GM18868 (cell line): ENCODE measurements around the gene WDR87.
"Not testable (repeated sequence)": the region's sequence is repeated elsewhere in the genome, so short reads cannot be mapped to it uniquely, and the experiment has no call there.

Experiments used
- ATAC-seq: cut with Tn5 transposase; IDR thresholded peaks from one replicate; pipeline ENCODE4 v1.9.1; 2021; ENCODE audit warnings: mild to moderate bottlenecking, moderate library complexity; ENCODE audit not compliant: unreplicated experiment

WDR87 gene

DNA sequence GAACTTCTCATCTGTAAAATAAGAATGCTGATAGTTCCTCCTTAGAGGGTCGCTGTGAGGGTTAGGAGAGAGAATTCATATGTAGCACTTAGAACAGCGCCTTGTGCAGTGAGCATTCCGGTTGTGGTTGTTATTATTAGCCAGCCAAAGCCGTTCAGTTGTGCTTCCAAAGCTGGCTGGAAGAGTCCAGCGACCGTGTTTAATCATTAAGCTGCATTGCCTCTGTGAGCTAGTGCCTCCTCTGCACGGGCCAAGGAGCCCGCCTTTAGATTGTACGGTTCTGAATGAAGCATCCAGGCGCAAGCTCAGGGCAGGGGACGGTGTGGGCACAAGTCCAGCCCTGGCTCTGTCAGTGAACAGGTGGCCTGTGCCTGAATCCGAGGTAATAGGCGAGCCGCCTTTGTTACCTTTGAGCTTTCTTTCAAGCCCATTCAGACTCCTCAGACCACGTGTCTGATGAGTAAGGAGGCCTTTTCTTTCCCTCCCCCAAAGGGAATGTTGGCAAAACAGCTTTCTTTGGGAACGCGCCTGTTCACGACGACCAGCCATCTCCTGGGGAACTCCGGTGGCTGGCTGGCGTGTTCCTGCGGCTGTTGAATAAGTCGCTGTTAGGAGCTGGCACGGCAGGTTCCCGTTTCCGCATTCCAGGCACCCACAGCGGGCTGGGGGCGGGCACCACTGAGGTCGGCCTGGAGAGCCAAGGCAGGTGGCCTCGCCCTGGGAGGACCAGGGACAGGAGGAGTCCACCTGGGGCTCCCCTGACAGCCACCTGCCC lies 25.7 kb upstream of the WDR87 start:
- no peak for ATAC-seq

DNA sequence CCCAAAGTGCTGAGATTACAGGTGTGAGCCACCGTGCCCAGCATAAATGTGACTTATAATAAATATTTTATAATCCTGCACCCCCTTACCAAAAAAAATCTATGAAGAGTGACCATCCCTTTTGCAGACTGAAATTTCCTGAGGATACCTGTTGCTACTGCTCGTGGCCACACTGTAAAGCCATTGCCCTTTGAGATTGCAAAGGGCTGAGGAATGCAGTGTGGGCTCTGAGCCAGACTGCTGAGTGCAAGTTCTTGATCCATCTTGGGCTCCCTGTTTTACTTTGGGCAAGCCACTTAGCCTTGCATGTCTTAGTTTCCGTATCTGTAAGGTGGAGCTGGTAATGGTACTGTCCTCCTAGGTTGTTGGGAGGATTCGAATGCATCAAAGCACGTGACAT lies 24.0 kb upstream of the WDR87 start:
- ATAC-seq, result no peak

DNA sequence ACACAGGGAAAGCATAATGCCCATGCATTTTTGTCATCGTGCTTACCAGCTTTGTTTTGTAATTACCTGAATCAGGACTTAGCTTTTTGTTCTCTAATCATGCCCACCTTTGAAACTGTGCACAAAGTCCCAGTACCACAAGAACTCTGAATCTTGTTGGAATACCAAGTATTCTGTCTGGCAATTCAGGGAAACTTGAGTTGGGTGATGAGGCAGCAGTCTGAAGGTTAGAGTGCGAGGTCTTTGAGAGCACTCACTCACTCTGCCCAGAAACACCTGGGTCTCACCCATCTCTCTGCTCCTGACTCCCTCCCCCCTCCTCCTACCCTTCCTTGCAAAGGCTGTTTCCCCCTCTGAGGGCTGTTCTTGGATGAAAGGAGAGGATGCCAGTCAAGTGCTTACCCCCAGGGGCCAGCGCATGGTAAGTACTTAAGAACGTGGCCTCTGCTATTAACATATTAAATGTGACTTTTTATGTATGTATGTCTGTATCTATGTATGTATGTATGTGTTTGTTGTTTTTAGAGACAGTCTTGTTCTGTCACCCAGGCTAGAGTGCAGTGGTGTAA lies 23.0 kb upstream of the WDR87 start:
- no peak for ATAC-seq

DNA sequence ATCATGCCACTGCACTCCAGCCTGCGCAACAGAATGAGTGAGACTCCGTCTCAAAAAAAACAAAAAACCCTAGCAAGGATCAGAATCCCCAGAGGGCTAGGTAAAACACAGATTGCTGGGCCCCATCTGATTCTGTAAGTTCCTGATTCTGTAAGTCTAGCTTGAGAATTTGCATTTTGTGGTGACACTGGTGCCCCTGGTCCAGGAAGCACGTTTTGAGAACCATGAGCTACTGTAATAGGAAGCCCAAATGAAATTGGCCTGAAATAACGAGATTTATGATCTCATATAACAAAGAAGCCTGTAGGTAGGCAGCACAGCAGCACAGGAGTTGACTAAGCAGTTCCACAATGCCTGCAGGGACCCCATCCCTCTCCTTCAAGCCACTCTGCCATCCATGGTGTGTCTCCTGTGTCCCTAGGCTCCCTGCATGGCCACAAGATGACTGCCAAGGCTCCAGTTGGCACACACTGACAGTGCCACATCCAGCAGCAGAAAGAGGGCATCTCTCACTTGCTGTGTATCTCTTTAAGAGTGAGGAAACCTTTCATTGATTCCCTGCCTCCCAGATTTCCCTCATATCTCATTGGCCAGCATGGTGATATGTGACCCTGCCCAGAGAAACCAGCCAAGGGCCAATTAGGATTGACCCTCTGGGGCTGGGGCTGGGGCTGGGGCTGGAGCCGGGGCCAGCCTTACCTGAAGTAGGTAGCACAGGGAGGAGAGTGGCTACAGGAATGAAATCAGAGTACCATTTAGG lies 22.3 kb upstream of the WDR87 start:
- peak; percentile 58 for ATAC-seq

DNA sequence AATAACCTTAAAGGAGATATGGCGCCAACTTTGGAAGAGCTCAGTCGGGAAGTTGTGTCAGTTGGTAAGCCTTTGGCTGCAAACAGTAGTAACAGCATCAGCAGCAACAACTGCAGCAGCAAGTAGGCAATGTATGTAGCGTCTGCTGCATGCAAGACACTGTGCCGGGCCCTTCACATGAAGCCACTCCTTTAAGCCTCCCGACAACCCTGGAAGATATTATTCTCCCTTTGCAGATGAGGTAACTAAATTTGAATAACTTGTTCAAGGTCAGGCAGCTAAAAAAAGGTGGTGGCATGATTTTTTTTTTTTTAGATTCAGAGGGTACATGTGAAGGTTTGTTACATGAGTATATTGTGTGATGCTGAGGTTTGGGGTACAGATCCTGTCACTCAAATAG lies 20.3 kb upstream of the WDR87 start:
- no peak for ATAC-seq

DNA sequence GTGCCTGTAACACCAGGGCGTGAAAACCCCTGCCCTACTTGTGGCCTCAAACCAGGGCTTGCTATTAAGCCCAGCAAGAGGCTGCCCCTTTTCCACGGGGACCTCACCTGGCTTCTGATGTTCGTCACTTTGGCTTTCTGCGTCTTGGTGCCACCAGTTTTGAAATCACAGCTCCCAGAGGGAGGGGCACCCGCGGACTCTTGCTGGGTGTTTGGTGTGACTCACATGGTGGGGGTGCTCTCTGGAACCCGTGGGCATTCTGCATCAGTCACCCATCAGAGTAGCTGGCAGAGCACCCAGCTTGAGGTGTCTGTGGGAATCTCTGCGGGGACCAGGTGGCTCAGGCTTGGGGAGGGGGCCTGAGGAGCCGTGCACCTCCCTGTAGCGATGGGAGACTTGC lies 19.9 kb upstream of the WDR87 start:
- no peak for ATAC-seq

DNA sequence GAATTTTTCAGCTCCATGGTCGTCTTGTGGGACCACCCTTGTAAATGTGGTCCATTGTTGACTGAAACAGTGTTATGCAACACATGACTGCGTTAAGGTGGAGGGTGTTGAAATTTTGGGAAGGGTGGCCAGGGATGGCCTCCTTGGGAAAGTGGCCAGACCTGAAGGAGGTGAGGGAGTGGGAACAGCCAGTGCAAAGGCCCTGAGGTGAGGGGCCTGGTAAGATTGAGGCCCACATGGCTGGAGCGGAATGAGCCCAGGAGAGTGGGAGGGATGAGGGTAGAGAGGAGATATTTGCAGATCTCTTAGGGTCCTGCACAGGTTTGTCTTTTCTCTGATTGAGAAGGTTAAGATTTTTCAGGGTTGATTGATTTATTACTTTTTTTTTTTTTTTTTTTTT lies 18.8 kb upstream of the WDR87 start:
- ATAC-seq, result no peak

DNA sequence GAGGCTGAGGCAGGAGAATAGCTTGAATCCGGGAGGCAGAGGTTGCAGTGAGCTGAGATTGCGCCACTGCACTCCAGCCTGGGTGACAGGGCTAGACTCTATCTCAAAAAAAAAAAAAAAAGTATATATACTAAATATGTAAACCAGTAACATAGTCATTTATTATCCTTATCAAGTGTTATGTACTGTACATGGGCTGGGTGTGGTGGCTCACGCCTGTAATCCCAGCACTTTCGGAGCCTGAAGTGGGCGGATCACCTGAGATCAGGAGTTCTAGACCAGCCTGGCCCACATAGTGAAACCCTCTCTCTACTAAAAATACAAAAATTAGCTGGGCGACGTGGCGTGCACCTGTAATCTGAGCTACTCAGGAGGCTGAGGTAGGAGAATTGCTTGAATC lies 18.2 kb upstream of the WDR87 start:
- ATAC-seq, result not testable (repeated sequence)

DNA sequence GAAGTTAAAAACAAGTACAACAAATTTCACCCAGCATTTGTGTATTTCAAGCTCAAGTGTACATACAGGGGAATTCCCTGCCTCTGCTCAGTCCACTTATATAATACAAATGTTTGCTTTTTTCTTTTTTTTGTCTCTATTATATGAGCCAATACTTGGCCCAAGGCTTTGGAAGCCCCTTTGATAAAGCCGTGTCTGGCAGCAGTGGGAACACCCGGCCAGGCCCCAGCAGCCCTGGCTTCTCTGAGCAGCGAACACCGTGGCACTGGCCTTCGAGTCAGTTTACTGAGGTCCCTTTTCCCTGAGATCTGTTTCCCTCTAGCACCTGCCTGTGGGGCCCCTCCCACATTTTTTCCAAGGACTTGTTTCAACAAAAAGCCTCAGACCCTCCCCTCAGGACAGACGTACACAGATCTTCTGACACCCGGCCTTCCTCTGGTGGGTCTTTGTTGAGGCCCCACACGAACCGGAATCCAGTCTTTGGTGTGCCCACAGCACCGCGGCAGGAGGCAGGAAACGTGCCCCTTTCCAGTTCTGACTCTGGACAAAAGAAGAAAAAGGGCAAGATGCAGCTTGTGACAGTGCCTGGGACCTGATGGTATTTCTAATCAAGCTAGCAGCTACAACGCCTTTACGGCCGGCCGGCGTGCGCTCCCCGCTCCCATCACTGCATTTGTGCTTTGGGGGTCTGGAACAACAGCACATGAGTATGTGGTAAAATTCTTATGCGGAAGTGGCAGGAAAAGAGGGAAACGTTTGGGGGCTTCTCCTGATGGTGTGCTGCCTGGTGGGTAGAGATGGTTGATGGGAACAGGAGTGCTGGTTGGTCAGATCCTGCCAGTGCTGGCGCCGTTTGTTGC lies 14.4 kb upstream of the WDR87 start:
- no peak for ATAC-seq

DNA sequence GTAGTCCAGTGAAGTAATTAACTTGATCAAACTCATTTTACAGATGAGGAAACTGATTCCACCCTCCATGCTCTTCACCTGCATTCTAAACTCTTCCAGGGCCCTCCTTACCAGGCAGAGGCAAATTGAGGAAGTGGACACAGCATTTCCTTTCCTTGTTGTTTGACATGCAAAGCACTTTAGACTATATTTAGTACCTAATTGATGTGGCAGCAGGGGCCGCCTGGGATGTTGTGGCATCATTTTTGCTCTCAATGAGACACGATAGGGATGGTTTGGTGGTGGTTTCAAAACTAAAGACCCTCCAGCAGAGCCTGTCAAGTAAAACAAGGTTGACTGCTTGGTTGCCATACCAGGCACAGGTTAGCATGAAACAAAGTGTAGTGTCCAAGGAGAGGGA lies 8.5 kb upstream of the WDR87 start:
- no peak for ATAC-seq

DNA sequence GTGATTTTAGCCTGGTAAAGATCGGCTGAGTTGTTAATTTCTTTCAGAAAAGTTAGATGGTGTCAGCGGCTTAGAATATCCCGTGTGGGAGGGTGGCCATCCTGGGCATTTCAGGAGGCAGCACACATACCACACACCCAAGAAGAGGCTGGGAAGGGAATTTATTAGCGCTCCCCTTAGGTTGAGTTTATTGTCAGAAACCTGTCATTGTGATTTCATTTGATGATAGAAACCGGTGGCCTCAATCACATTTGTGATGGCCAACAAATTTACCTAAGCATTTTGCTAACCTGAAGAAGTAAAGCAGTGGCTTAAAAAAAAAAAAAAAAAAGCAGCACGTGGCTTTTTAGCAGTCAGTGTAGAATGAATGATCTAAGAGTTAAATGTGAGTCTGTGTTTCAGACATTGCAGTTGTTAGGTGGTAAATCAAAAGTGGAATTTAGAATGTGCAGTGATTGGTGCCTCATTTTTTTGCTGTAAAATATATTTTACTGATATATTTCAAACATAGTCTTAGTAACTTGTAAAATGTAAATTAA lies 3.3 kb upstream of the WDR87 start:
- no peak for ATAC-seq

DNA sequence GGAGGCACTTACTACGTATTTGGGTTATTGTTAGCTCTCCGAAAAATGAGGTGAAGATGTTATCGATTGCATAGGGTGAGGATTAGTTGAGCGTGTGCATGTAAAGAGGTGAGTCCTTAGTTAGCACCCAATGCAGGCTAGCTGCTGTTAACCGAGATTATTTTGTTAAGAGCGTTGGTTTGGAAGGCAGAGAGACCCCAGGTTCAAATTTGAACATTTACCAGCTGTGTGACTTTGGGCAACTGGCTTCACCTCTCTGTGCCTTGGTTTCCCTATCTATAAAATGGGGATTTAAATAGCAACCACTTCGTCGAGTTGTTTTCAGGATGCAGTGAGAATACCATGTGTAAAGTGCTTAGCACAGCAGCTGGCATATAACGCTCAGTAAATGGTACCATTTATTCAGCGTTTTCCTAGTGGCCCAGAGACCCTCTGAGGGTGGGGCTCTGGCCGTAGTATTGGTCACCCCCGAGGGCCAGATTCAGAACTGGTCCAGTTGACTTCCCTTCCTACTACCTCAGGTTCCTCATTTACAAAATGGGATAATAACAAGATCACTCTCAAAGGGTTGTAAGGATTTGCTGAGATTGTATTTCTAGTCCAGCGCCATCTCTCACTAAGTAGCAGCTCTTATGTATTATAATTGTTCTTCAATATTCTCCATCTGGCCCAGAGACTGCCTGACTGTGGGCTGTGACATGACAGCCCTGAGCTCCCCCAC lies 1.5 kb upstream of the WDR87 start:
- no peak for ATAC-seq

DNA sequence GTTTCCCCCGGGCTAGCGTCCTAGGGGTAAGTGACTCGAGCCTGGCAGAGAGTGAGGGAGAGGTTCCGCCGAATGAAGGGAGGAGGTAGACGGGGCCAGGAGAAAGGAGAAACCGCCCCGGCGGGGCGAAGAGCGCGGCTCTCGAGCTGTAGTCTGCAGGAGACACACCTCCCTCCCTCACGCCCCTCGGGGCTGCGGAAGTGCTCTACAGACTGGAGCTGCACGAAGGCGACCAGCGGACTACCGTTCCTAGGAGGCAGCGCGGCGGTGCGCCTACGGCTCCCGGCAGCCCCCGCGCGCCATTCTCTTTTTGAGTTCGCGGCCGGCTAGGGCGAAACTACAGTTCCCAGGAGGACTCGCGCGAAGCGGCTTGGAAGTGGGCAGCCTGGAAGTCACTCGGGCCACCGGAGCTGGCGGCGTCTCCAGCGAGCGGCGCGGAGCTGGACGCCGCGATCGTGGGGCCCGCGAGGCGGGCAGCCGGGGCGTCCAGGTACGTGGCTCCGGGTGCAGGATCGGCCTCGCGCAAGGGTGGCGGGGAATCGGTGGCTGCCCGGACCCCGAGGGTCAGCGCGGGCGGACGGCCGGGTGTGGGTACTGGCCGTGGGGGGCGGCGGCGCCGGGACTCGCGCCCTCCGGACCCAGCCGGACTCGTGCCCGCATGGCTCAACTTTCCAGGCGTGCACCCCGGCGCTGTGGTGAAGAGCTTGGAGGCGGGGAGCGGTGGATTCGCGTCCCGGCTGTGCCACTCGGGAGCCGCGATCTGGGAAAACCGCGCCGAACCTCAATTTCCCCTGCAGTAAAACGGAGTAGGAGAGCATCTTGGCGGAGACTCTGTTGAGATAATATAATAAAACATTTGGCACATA lies 708 bp upstream of the WDR87 start, which contains the start of gene SIPA1L3:
Gene SIPA1L3 (plus strand): TSS at position 340 of the 866 bp plus-strand sequence. CDS start 174,358 bp downstream, outside the sequence.
- peak; percentile 89 for ATAC-seq

DNA sequence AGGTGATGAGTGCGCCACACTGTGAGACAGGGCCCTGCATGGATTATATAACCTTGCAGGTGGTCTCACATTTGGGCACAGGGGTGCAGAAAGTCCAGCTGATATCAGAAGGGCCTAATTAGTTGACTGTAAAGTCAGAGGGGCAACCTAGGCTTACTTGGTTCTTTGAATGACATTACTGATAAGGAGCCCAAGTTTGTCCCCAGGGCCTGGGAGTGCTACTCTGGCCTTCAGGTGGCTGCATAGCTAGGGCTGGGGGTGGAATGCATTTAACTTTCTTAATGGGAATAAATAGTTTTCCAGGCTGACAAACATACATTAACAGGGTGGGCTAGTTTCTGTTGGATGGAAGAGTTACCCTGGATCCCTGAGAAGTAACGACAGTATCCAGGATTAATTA lies 3.3 kb downstream of the WDR87 start:
- ATAC-seq, result no peak

DNA sequence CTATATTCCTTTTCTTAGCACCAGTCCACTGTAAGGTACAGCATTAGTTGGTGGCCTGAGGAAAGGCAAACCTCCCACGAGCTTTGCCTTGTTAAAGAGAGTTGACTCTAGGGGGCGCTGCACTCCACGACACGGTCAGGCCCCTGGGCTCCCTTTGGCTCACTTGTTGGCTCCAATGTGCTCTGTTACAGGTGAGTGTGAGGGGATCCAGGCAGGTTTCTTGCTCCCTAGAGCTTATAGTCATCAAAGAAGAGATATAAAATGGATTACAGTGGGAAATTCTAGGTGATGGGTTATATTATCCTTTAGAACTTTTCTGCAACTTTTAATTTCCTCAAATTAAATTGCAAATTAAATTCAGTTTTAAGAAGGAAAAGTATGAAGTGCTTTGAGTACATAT lies 3.7 kb downstream of the WDR87 start:
- ATAC-seq, result no peak

DNA sequence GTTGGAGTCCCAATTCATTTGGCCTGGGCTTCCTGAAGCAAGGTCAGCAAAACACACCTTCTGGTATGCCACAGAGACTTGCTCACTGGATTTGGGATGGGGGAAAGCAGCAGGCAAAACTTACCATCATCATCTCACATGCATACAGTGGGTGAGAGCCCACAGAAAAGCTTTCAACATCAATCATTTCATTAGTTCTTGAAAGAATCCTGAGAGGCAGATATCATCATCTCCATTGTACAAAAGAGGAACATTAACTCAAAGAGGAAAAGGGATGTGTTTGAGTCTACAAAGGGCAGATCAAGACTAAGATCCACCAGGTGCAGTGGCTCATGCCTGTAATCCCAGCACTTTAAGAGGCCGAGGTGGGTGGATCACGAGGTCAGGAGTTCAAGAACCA lies 6.4 kb downstream of the WDR87 start:
- no peak for ATAC-seq

DNA sequence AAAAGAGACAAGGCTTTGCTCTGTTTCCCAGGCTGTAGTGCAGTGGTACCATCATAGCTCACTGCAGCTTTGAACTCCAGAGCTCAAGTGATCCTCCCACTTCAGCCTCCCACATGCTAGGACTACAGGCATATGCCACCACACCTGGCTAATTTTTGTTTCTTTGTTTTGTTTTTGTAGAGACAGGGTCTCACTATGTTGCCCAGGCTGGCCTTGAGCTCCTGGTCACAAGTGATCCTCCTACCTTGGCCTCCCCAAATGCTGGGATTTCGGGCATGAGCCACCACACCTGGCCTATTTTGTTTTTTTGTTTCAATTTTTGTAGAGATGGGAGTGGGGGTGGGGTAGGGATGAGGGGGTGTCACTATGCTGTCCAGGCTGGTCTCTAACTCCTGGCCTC lies 6.9 kb downstream of the WDR87 start:
- ATAC-seq, result no peak

DNA sequence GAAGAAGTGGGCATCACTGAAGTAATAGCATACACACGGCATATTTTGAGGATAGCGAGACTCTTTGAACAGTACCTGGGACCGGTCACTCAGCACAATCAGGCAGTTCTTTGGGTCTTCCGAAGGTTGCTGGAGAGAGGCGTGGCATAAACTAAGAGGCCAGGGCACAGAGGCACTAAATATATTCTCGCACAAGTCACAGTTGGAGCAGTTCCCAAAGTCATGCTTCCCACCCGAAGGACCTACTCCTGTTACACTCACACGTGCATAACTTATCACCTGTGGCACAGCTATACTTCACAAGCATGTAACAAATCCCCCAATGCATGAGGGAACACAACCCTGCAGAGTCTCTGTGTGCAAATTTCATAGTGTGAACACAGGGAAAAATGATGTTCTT lies 10.2 kb downstream of the WDR87 start:
- ATAC-seq, result no peak

DNA sequence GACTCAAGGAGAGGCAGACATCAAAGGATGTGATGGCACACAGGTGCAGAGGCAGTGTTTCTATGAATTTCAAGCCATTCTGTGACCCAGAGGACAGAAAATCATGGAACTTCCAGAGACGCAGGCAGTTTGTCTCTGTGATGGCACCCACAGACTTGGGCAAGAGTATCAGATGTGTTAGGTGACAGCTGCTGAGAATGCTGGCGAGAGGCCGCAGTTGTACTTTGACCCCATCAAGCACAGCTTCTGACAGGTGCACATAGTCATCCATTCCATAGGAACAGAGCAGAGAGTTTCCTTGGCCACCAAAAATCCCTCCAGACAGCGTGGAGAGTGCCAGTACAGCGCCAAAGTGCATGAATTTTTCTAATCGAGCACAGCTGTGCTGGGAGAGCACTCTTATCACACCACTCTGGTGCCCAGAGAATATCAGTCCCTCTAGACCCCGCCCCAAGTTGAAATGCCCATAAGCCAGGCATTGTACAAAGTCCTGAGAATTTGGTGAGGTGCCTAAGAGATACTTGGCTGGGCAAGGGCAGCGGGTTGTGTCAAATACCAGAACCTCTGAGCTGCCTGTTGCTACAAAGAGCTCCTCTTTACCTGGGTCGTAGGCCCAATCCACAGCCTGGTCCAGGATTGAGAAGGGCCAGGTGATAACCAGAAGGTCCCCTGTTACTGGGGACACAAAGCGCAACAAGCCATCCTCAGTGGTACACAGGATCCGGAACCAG lies 12.4 kb downstream of the WDR87 start:
- ATAC-seq, result no peak
